Smooth muscle cell (in vitro differentiated cells): ENCODE data around the gene ZDHHC7. TPM values are rescaled to one million over a fixed set of nuclear protein-coding genes. Genes with fewer than 3 reads are reported as not detected.

ENCODE experiments used
- DNase-seq: peaks from one replicate; lab custom pipeline; 2025; ENCODE audit not compliant: unreplicated experiment; lab: John Stamatoyannopoulos, UW
- H2AFZ ChIP-seq: fragments of 200-600 bp; sonication (generic); 2 replicates; pipeline ENCODE4 v1.6.0; 2016; ENCODE audit warnings: antibody characterized with exemption, low read depth, mild to moderate bottlenecking
- H3F3A ChIP-seq: fragments of 200-600 bp; sonication (generic); 2 replicates; pipeline ENCODE4 v1.6.0; 2017; ENCODE audit warnings: antibody characterized with exemption, low read depth
- H3K27ac ChIP-seq: fragments of 200-600 bp; sonication (generic); 2 replicates; pipeline ENCODE4 v1.5.1; 2016; ENCODE audit warnings: low read depth, mild to moderate bottlenecking
- H3K27me3 ChIP-seq: fragments of 200-600 bp; sonication (generic); 2 replicates; pipeline ENCODE4 v1.6.1; 2016; ENCODE audit warnings: low read depth, mild to moderate bottlenecking
- H3K36me3 ChIP-seq: fragments of 200-600 bp; sonication (generic); 2 replicates; pipeline ENCODE4 v1.5.1; 2016; ENCODE audit warnings: low read depth
- H3K4me1 ChIP-seq: fragments of 200-600 bp; sonication (generic); 2 replicates; pipeline ENCODE4 v1.5.1; 2016; ENCODE audit warnings: low read depth
- H3K4me2 ChIP-seq: fragments of 200-600 bp; sonication (generic); 2 replicates; pipeline ENCODE4 v1.6.0; 2016; ENCODE audit warnings: mild to moderate bottlenecking
- H3K4me3 ChIP-seq: fragments of 200-600 bp; sonication (generic); 2 replicates; pipeline ENCODE4 v1.5.1; 2016; ENCODE audit warnings: mild to moderate bottlenecking
- H3K79me2 ChIP-seq: fragments of 200-600 bp; sonication (generic); 2 replicates; pipeline ENCODE4 v1.6.0; 2016; ENCODE audit warnings: low read depth, mild to moderate bottlenecking
- H3K9ac ChIP-seq: fragments of 200-600 bp; sonication (generic); 2 replicates; pipeline ENCODE4 v1.6.0; 2016; ENCODE audit warnings: low read depth
- H3K9me3 ChIP-seq: fragments of 200-600 bp; sonication (generic); replicated peaks from 2 replicates; pipeline ENCODE4 v1.5.1; 2016; ENCODE audit warnings: low read depth
- H4K20me1 ChIP-seq: fragments of 200-600 bp; sonication (generic); 2 replicates; pipeline ENCODE4 v1.6.0; 2016; ENCODE audit warnings: low read depth
- CTCF ChIP-seq: fragments of 200-600 bp; sonication (generic); IDR thresholded peaks from 2 replicates; pipeline ENCODE4 v1.5.1; 2017; ENCODE audit warnings: borderline replicate concordance, mild to moderate bottlenecking, antibody characterized with exemption; ENCODE audit not compliant: insufficient read depth, poor library complexity, severe bottlenecking
- WGBS: methylation state at CpG from one replicate; pipeline ENCODE4 v1.1.7; 2016; ENCODE audit warnings: low lambda C conversion rate; 5-methylcytosine and 5-hydroxymethylcytosine counted together
- polyA plus RNA-seq: library from polyadenylated mRNA; unstranded; fragments of >200 nt; fragmentation: Nextera tagmentation; extraction: Ambion mirVana; gene quantifications from 2 replicates; pipeline ENCODE4 v1.2.1, GENCODE V29; 2016
- total RNA-seq: library from RNA; depleted of rRNA; stranded (reverse); fragments of >200 nt; gene quantifications from 2 replicates; pipeline ENCODE4 v1.2.3, GENCODE V29; 2014

Gene ZDHHC7
- total and polyA plus RNA-seq, 2 experiments from 2014 or later, result 31.9 to 39.1 TPM

- no peak overlapping the region for H3K9ac ChIP-seq
- H4K20me1 ChIP-seq, result no peaks in the 10 kb centered on the region
- no peak for TF ChIP-seq CTCF
- H3K79me2 ChIP-seq, result no peaks in the 10 kb centered on the region
- H3K9me3 ChIP-seq, result no peaks in the 10 kb centered on the region
- WGBS, result 84% methylated on average over 36 of the region's 36 CpGs
- H3K4me3 ChIP-seq, result no peak overlapping the region
- H3K36me3 ChIP-seq, result no peaks in the 10 kb centered on the region
- no peaks in the 10 kb centered on the region for H3K4me1 ChIP-seq
- no peak overlapping the region for H3K4me2 ChIP-seq
- no peak overlapping the region for H2AFZ ChIP-seq
- H3F3A ChIP-seq, result no peaks in the 10 kb centered on the region
- no peaks in the 10 kb centered on the region for H3K27me3 ChIP-seq
- DNase-seq, result no peak
- no peak overlapping the region for H3K27ac ChIP-seq
These were observed 81.7 kb downstream of the ZDHHC7 start for GRCh38 chr16:84929421-84930297.

GRCh38 chr16:84928679-84929420, 82.5 kb downstream of the ZDHHC7 start:
- H3K4me2 ChIP-seq, result no peak overlapping the region
- no peak overlapping the region for H3K27ac ChIP-seq
- H3F3A ChIP-seq, result no peaks in the 10 kb centered on the region
- H3K4me3 ChIP-seq, result no peak overlapping the region
- 58% methylated on average over 16 of the region's 16 CpGs for WGBS
- no peaks in the 10 kb centered on the region for H4K20me1 ChIP-seq
- DNase-seq, result no peak
- no peaks in the 10 kb centered on the region for H3K36me3 ChIP-seq
- no peak overlapping the region for H3K9ac ChIP-seq
- no peak for TF ChIP-seq CTCF
- no peaks in the 10 kb centered on the region for H3K27me3 ChIP-seq
- H2AFZ ChIP-seq, result no peak overlapping the region
- H3K79me2 ChIP-seq, result no peaks in the 10 kb centered on the region
- H3K9me3 ChIP-seq, result no peaks in the 10 kb centered on the region
- no peaks in the 10 kb centered on the region for H3K4me1 ChIP-seq

GRCh38 chr16:84927621-84928591, 83.4 kb downstream of the ZDHHC7 start:
- Histone ChIP-seq H3K9ac (no peak overlapping the region), H3K4me2 (no peak overlapping the region), H3K4me3 (no peak overlapping the region), H3K27me3 (no peaks in the 10 kb centered on the region), H3K4me1 (peaks cover 3% of the 10 kb centered on the region), H3F3A (no peaks in the 10 kb centered on the region), H2AFZ (no peak overlapping the region), H3K9me3 (no peaks in the 10 kb centered on the region), H3K79me2 (no peaks in the 10 kb centered on the region), H4K20me1 (no peaks in the 10 kb centered on the region), H3K36me3 (no peaks in the 10 kb centered on the region), H3K27ac (no peak overlapping the region)
- no peak for TF ChIP-seq CTCF
- no peak for DNase-seq
- 87% methylated on average over 33 of the region's 34 CpGs for WGBS
